ENCODE measurements around the gene TACR1. TPM values are rescaled to one million over a fixed set of nuclear protein-coding genes. Genes with fewer than 3 reads are reported as not detected.
A peak's percentile ranks its signal among the peaks of the same experiment; 100 is the strongest.

TACR1 gene
- total and polyA plus RNA-seq, 2 of the 4 experiments (the other 2 are of a cell fraction), result under 0.01 to 0.09 TPM

- no peak overlapping the region for H3K4me3 ChIP-seq (ENCODE audit: insufficient read depth, low read depth, low read length)
Observed at GRCh38 chr2:75243219-75243618, 43.9 kb upstream of the TACR1 start.

More at GRCh38 chr2:75243219-75243618, 43.9 kb upstream of the TACR1 start:
- H4K8ac ChIP-seq (ENCODE audit: low read depth in 2 of 2, low read length in 2 of 2), result 0 out of 4 replicates have a peak overlapping the region, but pooled peaks of 1 of the 2 experiments have one; percentile 3
- H2AFZ ChIP-seq (replicated peaks; ENCODE audit: low read length, poor library complexity), result no peak overlapping the region
- no peak overlapping the region for H4K5ac ChIP-seq (ENCODE audit: low read depth, low read length)
- peaks cover 9% of the 10 kb centered on the region for H3K9me3 ChIP-seq (ENCODE audit: control insufficient read depth, insufficient read depth, low read length)
- H3K27ac ChIP-seq (ENCODE audit: insufficient read depth, low read length), result no peak overlapping the region
- CTCF ChIA-PET, result interaction anchor here (0.6 to 0.7 kb wide), 3 partner anchors 14 to 110 kb away, joined by 4 to 7 read pairs (median 5); no protein-coding TSS in a partner anchor
- no peak overlapping the region for H3K56ac ChIP-seq (ENCODE audit: extremely low read depth, insufficient read depth, low read length)
- no peak overlapping the region for H2AK9ac ChIP-seq (replicated peaks; ENCODE audit: low read depth, low read length, poor library complexity)
- H2BK15ac ChIP-seq (ENCODE audit: low read depth, low read length), result no peak overlapping the region
- dilution Hi-C loops (cut with HindIII; ENCODE audit: low sequenced_read_pairs, unreplicated experiment), result no loop called here
- ATAC-seq (ENCODE audit: low read depth) (no peak), DNase-seq (no peak)
- in situ Hi-C loops (cut with MboI; ENCODE audit: low sequenced_read_pairs), result no loop called here
- peak overlapping the region; percentile 59; the same call in 1 of the 2 replicates for H2BK20ac ChIP-seq (ENCODE audit: low read depth, low read length)
- H3K27me3 ChIP-seq (ENCODE audit: control insufficient read depth, insufficient read depth, low read length), result no peaks in the 10 kb centered on the region
- H3K79me1 ChIP-seq (ENCODE audit: low read depth in 1 of 2, low read length in 2 of 2), result peaks cover 7 to 26% of the 10 kb centered on the region in 2 experiments; a peak in 3 of 4 replicates
- no peak overlapping the region for H3K14ac ChIP-seq (replicated peaks; ENCODE audit: low read depth, low read length)
- H3K9ac ChIP-seq (ENCODE audit: low read depth, low read length), result no peak overlapping the region
- no peak overlapping the region for H4K91ac ChIP-seq (ENCODE audit: insufficient read depth, low read depth, low read length)
- no peaks in the 10 kb centered on the region for H4K20me1 ChIP-seq (ENCODE audit: insufficient read depth, low read length)
- no peak overlapping the region for H2BK5ac ChIP-seq (ENCODE audit: low read depth, low read length, poor library complexity, severe bottlenecking)
- no peak overlapping the region for H2AK5ac ChIP-seq (ENCODE audit: low read depth, low read length)
- H3K9me1 ChIP-seq (ENCODE audit: insufficient read depth, low read length), result peaks cover 7% of the 10 kb centered on the region
- no peak overlapping the region for H3K18ac ChIP-seq (ENCODE audit: low read depth, low read length)
- no CpG with 5 or more reads among the region's 9 CpGs for WGBS, 2 experiments (ENCODE audit: extremely low coverage in 2 of 2, insufficient read length in 1 of 2)
- POLR2A ChIA-PET (ENCODE audit: unreplicated experiment), result no interaction called here
- TF ChIP-seq CEBPB (IDR thresholded peaks at IDR 0.05; ENCODE audit: low read depth, low read length) (no peak), USF2 (IDR thresholded peaks at IDR 0.05; ENCODE audit: low read depth, low read length) (no peak), MAFK (IDR thresholded peaks at IDR 0.05; ENCODE audit: low read depth, low read length) (no peak), NFE2L2 (IDR thresholded peaks at IDR 0.05; ENCODE audit: low read depth, low read length) (no peak), CHD1 (IDR thresholded peaks at IDR 0.05; ENCODE audit: low read depth, low read length) (no peak), CTCF (conservative IDR thresholded peaks at IDR 0.05; ENCODE audit: low read depth, low read length) (no peak), FOS (IDR thresholded peaks at IDR 0.05; ENCODE audit: low read depth, low read length) (no peak), POLR2A (IDR thresholded peaks at IDR 0.05; ENCODE audit: low read depth, low read length) (no peak), RCOR1 (IDR thresholded peaks at IDR 0.05; ENCODE audit: insufficient replicate concordance, low read length) (no peak), MXI1 (IDR thresholded peaks at IDR 0.05; ENCODE audit: borderline replicate concordance, low read depth, low read length) (no peak), SMC3 (IDR thresholded peaks at IDR 0.05; ENCODE audit: low read depth, low read length) (no peak), BHLHE40 (IDR thresholded peaks at IDR 0.05; ENCODE audit: low read depth, low read length) (no peak), RFX5 (IDR thresholded peaks at IDR 0.05; ENCODE audit: low read depth, low read length) (no peak), ELK1 (IDR thresholded peaks at IDR 0.05; ENCODE audit: borderline replicate concordance, low read depth, low read length) (no peak), MAZ (IDR thresholded peaks at IDR 0.05; ENCODE audit: borderline replicate concordance, low read depth, low read length) (no peak), RAD21 (IDR thresholded peaks at IDR 0.05; ENCODE audit: low read length) (no peak)
- no peak overlapping the region for H3K4me2 ChIP-seq (ENCODE audit: low read depth, low read length)
- H2BK120ac ChIP-seq (ENCODE audit: low read depth, low read length), result no peak overlapping the region
- H3K4ac ChIP-seq (ENCODE audit: low read depth, low read length), result no peak overlapping the region
- no peak overlapping the region for H3K23ac ChIP-seq (ENCODE audit: low read depth, low read length)
- peaks cover 6% of the 10 kb centered on the region for H3K4me1 ChIP-seq (ENCODE audit: control insufficient read depth, insufficient read depth, low read length)
- intact Hi-C loops (cut with micrococcal nuclease), result no loop called here
- H3K36me3 ChIP-seq (ENCODE audit: control insufficient read depth, insufficient read depth, low read length), result no peaks in the 10 kb centered on the region
- BruUV-seq (replicated peaks), result no TSS peak
